Hematopoietic multipotent progenitor cell treated with erythropoietin and hydrocortisone succinate and interleukin-3 and kit ligand, for 6 days (in vitro differentiated cells): ENCODE data around the gene PSORS1C1.
"Not testable (repeated sequence)": the region's sequence is repeated elsewhere in the genome, so short reads cannot be mapped to it uniquely, and the experiment has no call there.

Source experiments
- DNase-seq: peaks from one replicate; pipeline ENCODE4 v3.0.0-alpha.2; 2015

Gene PSORS1C1, protein sequence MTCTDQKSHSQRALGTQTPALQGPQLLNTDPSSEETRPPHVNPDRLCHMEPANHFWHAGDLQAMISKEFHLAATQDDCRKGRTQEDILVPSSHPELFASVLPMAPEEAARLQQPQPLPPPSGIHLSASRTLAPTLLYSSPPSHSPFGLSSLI

DNA sequence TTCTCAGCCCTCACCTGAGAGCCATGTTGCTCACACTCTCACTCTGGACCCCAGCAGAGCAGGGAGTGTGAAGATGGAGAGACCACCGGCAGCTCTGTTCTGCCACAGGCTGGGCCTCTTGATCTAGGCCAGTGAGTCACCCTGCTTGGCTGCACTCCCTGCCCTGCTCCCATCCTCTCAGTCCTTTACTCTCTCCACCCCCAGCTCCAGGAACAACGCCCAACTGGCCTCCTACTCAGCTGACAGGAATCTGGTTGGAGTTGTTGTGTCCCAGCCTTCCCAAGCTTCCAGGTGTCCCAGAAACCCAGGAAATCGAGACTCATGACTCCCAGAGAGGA, at the start of gene PSORS1C1:
PSORS1C1 (plus strand) TSS at position 260 of the 338 bp plus-strand sequence. CDS start 14,833 bp downstream, outside the sequence.
- no peak for DNase-seq

DNA sequence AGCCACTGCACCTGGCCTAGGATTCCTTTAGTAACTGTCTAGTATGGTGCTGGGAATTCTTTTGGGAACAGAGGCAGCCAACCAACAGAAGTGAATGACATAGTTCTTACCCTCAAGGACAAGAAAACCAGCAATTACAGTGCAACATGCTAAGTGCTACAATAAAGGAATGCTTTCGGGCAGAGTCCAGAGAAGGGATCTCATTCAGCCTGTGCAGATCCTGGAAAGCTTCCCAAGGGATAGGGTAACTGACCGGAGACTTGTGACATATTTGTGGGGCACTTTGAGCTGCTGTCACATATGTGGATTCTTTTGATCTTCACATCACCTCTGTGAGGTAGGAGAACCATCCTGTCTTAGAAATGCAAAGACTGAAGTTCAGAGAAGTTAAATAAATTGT, 49.0 kb upstream of the PSORS1C1 start:
- no peak for DNase-seq

- DNase-seq: not testable (repeated sequence)
Observed at GRCh38 chr6:31067028-31067427, 47.6 kb upstream of the PSORS1C1 start.

DNA sequence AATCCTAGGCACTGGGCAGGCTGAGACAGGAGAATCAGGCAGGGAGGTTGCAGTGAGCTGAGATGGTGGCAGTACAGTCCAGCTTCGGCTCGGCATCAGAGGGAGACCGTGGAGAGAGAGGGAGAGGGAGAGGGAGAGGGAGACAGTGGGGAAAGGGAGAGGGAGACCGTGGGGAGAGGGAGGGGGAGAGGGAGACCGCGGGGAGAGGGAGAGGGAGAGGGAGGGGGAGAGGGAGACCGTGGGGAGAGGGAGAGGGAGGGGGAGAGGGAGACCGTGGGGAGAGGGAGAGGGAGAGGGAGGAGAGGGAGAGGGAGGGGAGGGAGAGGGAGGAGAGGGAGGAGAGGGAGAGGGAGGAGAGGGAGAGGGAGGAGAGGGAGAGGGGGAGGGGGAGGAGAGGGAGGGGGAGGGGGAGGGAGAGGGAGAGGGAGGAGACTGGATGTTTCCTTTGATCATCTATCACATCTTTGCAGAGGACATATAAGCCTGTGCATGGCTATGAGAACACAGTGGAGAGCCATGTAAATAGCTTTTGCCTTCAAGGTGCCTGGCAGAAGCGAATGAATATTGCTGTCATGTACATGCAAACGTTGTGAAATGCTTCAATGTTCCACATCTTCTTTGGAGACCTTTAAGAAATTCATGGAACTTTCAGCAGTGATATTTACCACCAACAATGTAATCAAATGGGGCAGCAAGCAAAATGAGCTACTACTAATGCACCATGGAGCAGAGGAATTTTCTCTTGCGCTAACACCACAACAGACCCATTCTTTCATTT, 46.5 kb upstream of the PSORS1C1 start:
- not testable (repeated sequence) for DNase-seq

DNA sequence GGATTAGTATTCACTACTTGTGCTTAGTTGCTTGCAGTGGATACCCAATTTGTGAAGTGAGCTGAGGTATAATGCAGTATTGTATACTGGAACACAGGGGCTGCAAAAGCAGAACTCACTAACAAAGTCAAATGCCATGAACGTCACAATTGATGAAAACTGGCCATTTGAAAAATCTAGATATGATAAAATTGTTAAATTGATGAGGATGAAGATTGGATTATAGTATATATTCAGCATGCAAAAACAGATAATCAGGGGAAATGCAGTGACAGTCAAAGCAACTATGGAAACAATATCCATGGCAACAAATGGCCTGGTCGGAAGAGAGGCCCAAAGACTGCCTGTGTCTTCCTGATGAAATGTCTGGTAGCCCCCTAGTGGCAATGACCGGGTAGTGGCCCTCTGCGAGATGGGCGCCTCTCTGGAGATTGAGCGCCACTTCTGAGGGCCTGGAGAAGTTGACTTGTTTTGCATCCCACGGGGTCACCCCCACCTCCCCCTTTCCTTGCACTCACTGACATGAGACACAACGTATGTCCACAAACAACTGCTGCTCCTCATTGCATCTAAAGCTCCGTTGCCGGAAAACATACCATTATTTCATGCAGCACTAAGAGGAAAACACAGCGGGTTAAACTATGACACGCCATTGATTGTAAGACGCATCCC, 45.8 kb upstream of the PSORS1C1 start:
- DNase-seq: peak; percentile 81

DNA sequence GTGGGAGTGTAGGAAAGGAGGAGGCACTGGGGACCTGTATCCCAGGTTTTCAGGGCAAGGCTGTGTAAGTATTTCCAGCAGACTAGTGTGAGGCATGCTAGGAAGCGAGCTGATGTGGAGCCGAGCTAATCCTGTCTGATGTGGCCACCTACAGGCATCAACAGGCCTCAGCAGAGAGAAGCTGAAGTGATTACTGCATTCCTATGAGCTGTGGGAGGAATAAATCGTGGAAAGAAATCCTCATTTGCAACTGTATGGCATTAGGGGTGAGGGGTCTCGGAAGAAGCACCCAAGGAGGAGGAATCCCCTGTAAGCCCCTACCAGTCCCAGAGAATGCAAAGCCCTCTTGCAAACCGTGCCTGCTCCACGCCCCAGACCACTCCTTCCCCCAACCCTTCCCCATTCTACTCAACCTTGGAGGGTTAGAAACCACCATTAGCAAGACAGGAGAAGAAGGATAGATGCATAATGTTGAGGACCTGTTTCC, 43.8 kb upstream of the PSORS1C1 start:
- peak; percentile 39 for DNase-seq

DNA sequence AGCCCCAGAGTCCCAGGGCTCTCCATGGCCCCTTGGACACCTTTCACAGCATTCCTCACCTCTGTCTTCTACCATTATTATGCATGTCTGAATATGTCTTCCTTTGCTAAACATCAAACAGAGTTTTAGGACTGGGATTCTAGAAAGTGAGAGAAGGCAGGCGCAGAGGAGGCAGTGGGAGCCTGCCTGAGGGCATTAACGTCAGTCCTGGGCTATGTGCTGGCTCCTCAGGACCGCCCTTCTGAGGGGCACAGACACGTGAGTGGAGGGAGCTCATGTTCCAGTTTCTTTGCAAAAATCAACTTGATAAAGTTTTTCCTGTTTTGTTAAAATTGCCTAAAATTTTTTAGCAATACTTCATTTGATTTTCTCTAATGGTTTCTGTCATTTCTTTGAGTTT, 40.2 kb upstream of the PSORS1C1 start:
- DNase-seq: no peak

GRCh38 chr6:31075528-31075927, 39.1 kb upstream of the PSORS1C1 start:
- DNase-seq: no peak

DNA sequence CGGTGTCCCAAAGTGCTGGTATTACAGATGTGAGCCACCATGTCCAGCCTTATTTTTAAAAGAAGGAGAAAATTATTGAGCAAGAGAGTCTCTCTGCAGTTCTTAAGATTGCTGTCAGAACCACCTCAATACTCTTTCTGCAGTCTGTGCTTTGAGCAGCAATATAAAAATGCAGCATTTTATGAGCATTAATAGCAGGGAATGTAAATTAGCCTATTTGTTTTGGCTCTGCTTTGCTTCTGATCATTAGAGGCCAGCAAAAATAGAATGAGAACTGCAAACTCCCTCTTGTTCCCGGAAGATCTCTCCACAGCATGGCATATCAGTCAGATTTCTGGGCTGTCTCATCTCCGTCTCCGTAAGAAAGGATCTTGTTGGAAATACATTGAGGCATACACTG, 38.0 kb upstream of the PSORS1C1 start:
- no peak for DNase-seq

GRCh38 chr6:31079656-31080261, 34.8 kb upstream of the PSORS1C1 start:
- DNase-seq: peak; percentile 86

GRCh38 chr6:31081872-31082271, 32.7 kb upstream of the PSORS1C1 start:
- no peak for DNase-seq

DNA sequence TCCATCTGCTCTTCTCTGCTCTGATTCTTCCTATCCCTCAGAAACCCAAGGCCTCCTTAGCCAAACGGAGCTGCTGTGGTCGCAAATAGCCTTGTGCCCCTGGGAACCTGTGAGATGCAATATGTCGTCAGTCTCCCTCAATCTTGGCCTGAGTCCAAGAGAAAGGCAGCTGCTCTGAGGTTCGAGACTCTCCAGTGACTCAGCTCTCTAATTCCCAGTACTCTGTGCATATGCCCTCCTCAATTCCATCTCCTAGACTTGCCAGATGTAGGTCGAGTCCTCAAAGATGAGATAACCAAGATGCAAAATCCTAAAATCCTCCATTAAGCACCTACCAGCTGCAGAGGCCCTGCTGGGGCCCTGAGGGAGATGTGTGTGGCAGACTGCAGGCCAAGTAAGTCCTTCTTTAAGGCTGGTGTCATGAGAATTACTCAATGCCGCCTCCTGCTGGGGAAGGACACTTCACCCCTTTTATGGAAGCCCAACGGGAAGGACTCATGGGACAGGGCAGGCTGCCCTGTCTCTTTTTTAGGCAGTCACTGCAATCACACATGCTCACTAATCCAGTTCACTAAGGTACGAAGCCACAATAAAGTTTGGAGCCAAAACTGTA, 30.8 kb upstream of the PSORS1C1 start:
- DNase-seq: peak; percentile 62

- no peak for DNase-seq
Observed at GRCh38 chr6:31086788-31087440, 27.7 kb upstream of the PSORS1C1 start.

DNA sequence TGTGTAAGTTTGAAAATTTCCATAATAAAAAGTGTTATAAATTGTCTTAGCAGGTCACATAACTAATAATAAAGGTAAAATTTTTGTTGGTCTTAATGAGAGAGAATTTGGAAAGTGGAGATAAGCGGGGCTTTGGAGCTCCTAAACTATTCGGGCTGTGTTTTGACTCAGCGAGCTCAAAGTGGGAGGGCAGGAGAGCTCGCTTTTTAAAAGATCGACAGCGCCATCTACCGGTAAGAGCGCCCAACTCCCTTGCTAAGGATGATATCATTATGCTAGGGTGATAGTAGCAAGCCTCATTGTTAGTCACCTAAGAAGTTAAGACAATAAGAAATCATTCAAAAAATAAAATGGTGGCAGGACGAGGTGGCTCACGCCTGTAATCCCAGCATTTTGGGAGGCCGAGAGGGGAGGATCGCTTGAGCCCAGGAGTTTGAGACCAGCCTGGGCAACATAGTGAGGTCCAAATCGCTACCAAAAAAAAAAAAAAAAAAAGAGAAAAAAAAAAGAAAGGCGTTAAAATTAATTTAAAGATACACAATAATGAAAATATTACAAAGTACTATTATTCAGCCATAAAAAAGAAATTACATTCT, 27.0 kb upstream of the PSORS1C1 start:
- DNase-seq: peak; percentile 94

- DNase-seq: no peak
Observed at GRCh38 chr6:31090275-31090972, 24.2 kb upstream of the PSORS1C1 start.

DNA sequence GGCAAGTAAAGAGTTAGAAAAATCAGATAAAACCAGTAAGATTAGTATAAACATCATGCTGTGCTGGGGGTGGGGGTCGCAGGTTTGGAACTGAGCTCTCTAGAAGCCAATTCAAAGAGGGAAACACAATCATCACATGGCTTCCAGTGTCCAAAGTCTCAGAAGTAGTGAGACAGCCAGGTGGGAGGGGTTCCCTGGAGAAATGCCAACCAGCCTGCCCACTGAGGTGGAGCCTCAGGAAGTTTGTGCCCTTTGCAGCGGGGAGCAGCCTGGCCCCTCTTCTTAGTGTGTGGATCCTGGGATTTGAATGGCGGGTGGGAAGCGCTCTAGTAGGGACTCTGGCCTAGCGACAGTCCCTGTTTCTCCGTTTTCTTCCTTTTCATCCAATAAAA, 23.6 kb upstream of the PSORS1C1 start:
- peak; percentile 19 for DNase-seq

GRCh38 chr6:31091680-31092079, 22.9 kb upstream of the PSORS1C1 start:
- DNase-seq: peak; percentile 36

DNA sequence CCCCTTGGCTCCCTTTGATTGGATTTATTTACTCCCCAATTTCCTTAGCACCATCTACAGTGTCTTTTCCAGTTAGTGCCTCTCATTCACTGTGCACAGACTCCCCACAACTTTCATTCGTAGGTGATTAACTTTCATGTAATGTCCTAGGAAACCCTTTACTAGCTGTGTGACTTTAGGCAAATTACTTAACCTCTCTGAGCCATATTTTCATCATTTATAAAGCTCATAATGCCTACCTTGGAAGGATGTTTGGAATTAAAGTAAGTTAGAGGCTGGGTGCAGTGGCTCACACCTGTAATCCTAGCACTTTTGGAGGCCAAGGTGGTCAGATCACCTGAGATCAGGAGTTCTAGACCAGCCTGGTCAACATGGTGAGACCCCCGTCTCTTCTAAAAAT, 22.4 kb upstream of the PSORS1C1 start:
- no peak for DNase-seq

DNA sequence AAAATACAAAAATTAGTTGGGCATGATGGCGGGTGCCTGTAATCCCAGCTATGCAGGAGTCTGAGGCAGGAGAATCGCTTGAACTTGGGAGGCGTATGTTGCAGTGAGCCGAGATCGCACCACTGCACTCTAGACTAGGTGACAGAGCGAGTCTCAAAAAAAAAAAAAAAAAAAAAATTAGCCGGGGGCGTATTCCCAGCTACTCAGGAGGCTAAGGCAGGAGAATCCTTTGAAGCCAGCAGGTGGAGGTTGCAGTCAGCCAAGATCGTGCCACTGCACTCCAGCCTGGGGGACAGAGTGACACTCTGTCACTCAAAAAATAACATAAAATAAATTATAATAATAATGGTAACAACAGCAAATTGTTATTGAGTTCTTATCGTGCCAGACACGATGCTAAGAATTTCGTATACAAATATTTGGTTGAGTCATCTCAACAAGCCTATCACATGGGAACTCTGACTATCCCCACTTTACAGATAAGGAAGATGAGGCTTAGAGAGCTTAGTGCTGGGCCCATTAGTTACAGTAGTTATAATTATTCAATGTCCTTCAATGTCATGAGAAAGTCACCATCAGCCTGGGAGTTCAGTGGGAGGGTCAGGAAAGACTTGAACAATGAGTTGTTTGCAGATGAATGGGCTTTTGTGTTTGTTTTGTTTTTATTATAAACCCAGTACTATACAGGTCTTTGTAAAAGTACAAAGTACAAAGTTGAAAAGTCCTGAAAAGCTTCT, 21.7 kb upstream of the PSORS1C1 start:
- peak; percentile 79 for DNase-seq

DNA sequence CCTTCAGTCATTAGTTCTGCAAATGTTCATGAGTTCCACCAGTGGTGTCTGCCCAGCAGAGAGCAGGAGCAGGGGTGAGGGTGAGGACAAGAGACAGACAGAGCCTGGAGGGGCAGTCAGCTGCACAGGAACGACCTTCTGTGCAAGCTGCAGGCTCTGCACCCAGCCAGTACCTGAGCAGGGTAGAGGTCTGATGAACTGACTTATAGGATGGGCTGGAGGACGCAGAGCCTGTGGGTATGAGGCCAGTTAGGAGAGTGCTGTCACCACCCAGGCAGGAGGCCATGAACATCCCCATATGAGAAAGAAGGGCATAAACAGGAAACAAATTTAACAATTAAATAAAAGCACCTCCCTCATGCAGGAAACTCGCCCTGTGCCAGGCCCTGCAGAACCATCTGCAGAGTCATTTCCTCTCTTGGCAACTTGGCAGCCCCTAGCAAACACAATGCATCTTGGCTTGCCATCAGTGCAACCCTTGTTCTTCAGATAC, 20.2 kb upstream of the PSORS1C1 start:
- peak; percentile 60 for DNase-seq

DNA sequence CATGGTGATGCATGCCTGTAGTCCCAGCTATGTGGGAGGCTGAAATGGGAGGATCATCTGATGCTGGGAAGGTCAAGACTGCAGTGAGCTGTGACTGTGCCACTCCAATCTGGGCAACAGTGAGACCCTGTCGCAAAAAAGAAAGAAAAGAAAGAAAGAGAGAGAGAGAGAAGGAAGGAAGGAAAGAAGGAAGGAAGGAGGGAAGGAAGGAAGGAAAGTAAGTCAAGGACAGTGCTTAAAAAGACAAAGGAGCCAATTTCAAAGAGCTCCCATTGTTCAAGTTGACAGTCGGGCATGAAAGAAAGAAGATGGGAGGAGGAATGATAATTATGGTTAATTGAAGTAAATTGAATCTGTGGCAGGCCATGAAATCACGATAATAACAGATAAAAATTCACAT, 18.4 kb upstream of the PSORS1C1 start:
- no peak for DNase-seq
